ENCODE measurements around the gene LARP4B.

Gene LARP4B

DNA sequence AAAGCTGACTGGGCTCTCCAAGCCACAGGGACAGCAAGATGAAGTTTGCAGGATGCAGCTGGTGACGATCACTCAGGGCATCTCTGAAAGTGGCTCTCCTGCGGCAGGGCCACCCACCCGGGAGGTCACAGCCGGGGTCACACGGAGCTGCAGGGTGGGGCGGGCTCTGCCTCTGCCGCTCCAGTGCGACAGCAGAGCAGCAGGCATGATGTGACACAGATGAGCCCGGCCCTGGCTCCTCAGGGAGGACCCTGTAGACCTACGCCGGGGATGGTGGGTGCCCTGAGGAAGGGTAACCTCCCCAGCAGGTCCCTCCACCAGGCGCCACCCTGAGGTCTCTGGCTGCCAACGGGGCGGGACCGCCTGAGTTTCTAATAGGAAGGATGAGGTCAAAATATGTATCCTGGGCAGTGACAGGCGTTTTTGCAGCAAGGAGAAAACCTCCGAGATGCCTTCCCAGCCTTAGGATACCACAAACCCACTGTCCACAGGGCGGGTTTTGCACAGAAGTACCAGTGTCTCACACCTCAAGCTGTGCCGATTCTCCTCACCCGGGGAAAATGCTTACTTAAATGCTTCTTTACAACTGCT is 127.2 kb downstream of the LARP4B start:
- H3K27ac ChIP-seq (ENCODE audit: low read length), result no peak overlapping the region
- H3K9me3 ChIP-seq (ENCODE audit: control insufficient read depth, insufficient read depth, low read length), result no peaks in the 10 kb centered on the region
- H3K4me3 ChIP-seq (ENCODE audit: low read length), result no peak overlapping the region
- H3K4me1 ChIP-seq (ENCODE audit: control insufficient read depth, insufficient read depth, low read length), result no peaks in the 10 kb centered on the region
- H3K36me3 ChIP-seq (ENCODE audit: control insufficient read depth, insufficient read depth, low read length), result peaks cover 6% of the 10 kb centered on the region; the same call in 1 of the 2 replicates
- DNase-seq (ENCODE audit: low read depth, low spot score), result no peak
- no CpG with 5 or more reads among the region's 20 CpGs for WGBS (ENCODE audit: insufficient coverage, insufficient read length)
- no peaks in the 10 kb centered on the region for H3K27me3 ChIP-seq (ENCODE audit: control insufficient read depth, insufficient read depth, low read length)

DNA sequence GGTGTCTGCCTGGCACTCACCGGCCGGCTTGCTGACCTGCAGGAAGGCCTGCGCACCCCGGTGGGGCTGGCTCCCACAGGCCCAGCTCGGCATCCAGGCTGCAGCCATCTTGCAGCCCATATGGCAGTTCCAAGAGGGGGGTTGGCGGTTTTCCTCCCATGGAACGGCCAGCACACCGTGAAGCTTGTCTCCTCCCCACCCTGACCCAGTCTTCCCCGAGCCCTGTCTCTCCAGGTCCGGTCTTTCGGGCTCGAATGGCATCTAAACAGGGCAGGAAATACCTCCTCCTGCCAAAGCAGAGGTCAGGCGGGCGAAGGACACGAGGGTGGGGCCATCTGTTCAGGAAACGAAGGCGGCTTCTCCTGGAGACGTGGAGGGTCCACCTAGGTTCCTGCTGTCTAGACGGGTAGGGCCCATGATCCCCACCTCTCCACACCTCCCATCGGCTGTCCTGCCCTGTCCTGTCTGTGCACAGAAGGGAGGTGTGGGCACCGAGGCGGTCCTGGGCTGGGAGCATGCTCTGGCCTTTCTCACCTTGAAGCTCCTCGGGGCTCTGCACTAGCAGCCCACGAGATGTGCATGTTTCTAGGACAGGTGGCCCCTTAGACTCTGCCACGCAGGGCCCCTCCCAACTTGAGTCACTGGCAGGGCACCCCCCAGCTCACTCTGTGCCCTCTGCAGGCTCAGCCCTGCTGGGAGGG is 128.3 kb downstream of the LARP4B start:
- Histone ChIP-seq H3K27me3 (ENCODE audit: control insufficient read depth, insufficient read depth, low read length) (no peaks in the 10 kb centered on the region), H3K36me3 (ENCODE audit: control insufficient read depth, insufficient read depth, low read length) (peaks cover 6% of the 10 kb centered on the region; the same call in 1 of the 2 replicates), H3K4me1 (ENCODE audit: control insufficient read depth, insufficient read depth, low read length) (no peaks in the 10 kb centered on the region), H3K27ac (ENCODE audit: low read length) (no peak overlapping the region), H3K4me3 (ENCODE audit: low read length) (no peak overlapping the region), H3K9me3 (ENCODE audit: control insufficient read depth, insufficient read depth, low read length) (no peaks in the 10 kb centered on the region)
- DNase-seq (ENCODE audit: low read depth, low spot score), result no peak
- no CpG with 5 or more reads among the region's 25 CpGs for WGBS (ENCODE audit: insufficient coverage, insufficient read length)

GRCh38 chr10:802506-802905 is 129.0 kb downstream of the LARP4B start:
- H3K9me3 ChIP-seq (ENCODE audit: control insufficient read depth, insufficient read depth, low read length), result no peaks in the 10 kb centered on the region
- no CpG with 5 or more reads among the region's 9 CpGs for WGBS (ENCODE audit: insufficient coverage, insufficient read length)
- DNase-seq (ENCODE audit: low read depth, low spot score), result no peak
- no peak overlapping the region for H3K27ac ChIP-seq (ENCODE audit: low read length)
- no peaks in the 10 kb centered on the region for H3K4me1 ChIP-seq (ENCODE audit: control insufficient read depth, insufficient read depth, low read length)
- no peaks in the 10 kb centered on the region; the same call in 1 of the 2 replicates for H3K36me3 ChIP-seq (ENCODE audit: control insufficient read depth, insufficient read depth, low read length)
- no peak overlapping the region for H3K4me3 ChIP-seq (ENCODE audit: low read length)
- H3K27me3 ChIP-seq (ENCODE audit: control insufficient read depth, insufficient read depth, low read length), result no peaks in the 10 kb centered on the region

DNA sequence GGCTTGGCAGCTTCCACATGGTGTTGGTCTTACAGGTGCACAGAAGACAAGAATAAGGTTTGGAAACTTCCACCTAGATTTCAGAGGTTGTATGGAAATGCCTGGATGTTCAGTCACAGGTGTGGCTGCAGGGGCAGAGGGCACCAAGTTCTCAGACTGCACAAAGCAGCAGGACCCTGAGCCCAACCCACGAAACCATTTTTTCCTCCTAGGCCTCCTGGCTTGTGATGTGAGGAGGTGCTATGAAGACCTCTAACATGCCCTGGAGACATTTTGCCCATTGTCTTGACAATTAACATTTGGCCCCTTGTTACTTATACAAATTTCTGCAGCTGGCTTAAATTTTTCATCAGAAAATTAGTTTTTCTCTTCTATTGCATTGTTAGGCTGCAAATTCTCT is 134.3 kb downstream of the LARP4B start:
- no peaks in the 10 kb centered on the region for H3K36me3 ChIP-seq (ENCODE audit: control insufficient read depth, insufficient read depth, low read length)
- DNase-seq (ENCODE audit: low read depth, low spot score), result no peak
- peaks cover 5% of the 10 kb centered on the region for H3K9me3 ChIP-seq (ENCODE audit: control insufficient read depth, insufficient read depth, low read length)
- WGBS (ENCODE audit: insufficient coverage, insufficient read length), result no CpG with 5 or more reads among the region's 1 CpG
- no peak overlapping the region for H3K27ac ChIP-seq (ENCODE audit: low read length)
- no peaks in the 10 kb centered on the region for H3K4me1 ChIP-seq (ENCODE audit: control insufficient read depth, insufficient read depth, low read length)
- no peaks in the 10 kb centered on the region for H3K27me3 ChIP-seq (ENCODE audit: control insufficient read depth, insufficient read depth, low read length)
- no peak overlapping the region for H3K4me3 ChIP-seq (ENCODE audit: low read length)

GRCh38 chr10:796233-796632 is 135.3 kb downstream of the LARP4B start:
- no peak for DNase-seq (ENCODE audit: low read depth, low spot score)

DNA sequence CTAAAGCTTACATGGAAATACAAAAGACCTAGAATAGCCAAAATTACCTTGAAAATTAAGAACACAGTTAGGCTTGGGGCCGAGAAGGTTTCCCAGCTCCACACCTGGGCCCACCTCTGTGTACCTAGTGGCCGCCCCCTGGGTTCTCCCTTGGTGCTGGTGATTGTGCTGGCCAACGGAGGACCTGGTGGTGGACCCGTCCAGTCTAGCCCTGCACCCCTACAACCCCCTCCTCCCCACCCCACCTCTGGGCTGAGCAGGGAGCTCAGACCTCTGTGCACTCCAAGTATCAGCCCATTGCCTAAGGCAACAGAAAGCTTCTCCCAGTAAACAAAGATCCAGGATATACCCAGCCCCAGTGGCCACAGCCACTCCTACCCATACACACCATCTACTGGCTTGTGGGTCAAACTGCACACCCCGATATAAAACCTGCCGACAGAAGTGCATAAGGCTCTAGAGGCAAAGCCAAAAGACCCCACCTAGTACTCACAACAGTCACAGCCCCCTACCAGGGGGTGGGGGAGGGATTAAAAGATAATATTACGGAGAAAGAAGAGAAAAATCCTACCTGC is 137.0 kb downstream of the LARP4B start:
- Histone ChIP-seq H3K27ac (ENCODE audit: low read length) (no peak overlapping the region), H3K9me3 (ENCODE audit: control insufficient read depth, insufficient read depth, low read length) (peaks cover 5% of the 10 kb centered on the region), H3K4me1 (ENCODE audit: control insufficient read depth, insufficient read depth, low read length) (no peaks in the 10 kb centered on the region), H3K27me3 (ENCODE audit: control insufficient read depth, insufficient read depth, low read length) (no peaks in the 10 kb centered on the region), H3K4me3 (ENCODE audit: low read length) (no peak overlapping the region), H3K36me3 (ENCODE audit: control insufficient read depth, insufficient read depth, low read length) (no peaks in the 10 kb centered on the region)
- no CpG with 5 or more reads among the region's 7 CpGs for WGBS (ENCODE audit: insufficient coverage, insufficient read length)
- DNase-seq (ENCODE audit: low read depth, low spot score), result no peak

More at GRCh38 chr10:796233-796632, 135.3 kb downstream of the LARP4B start:
- no peak overlapping the region for H3K27ac ChIP-seq (ENCODE audit: low read length)
- no CpG with 5 or more reads among the region's 4 CpGs for WGBS (ENCODE audit: insufficient coverage, insufficient read length)
- H3K27me3 ChIP-seq (ENCODE audit: control insufficient read depth, insufficient read depth, low read length), result no peaks in the 10 kb centered on the region
- no peaks in the 10 kb centered on the region for H3K36me3 ChIP-seq (ENCODE audit: control insufficient read depth, insufficient read depth, low read length)
- no peak overlapping the region for H3K4me3 ChIP-seq (ENCODE audit: low read length)
- H3K4me1 ChIP-seq (ENCODE audit: control insufficient read depth, insufficient read depth, low read length), result no peaks in the 10 kb centered on the region
- H3K9me3 ChIP-seq (ENCODE audit: control insufficient read depth, insufficient read depth, low read length), result peaks cover 5% of the 10 kb centered on the region

GRCh38 chr10:792792-793100 is 138.8 kb downstream of the LARP4B start:
- WGBS (ENCODE audit: insufficient coverage, insufficient read length), result no CpG with 5 or more reads among the region's 3 CpGs
- Histone ChIP-seq H3K4me3 (ENCODE audit: low read length) (no peak overlapping the region), H3K27me3 (ENCODE audit: control insufficient read depth, insufficient read depth, low read length) (no peaks in the 10 kb centered on the region), H3K4me1 (ENCODE audit: control insufficient read depth, insufficient read depth, low read length) (no peaks in the 10 kb centered on the region), H3K9me3 (ENCODE audit: control insufficient read depth, insufficient read depth, low read length) (peaks cover 5% of the 10 kb centered on the region), H3K27ac (ENCODE audit: low read length) (no peak overlapping the region), H3K36me3 (ENCODE audit: control insufficient read depth, insufficient read depth, low read length) (no peaks in the 10 kb centered on the region)
- DNase-seq (ENCODE audit: low read depth, low spot score), result no peak

- no CpG with 5 or more reads among the region's 16 CpGs for WGBS (ENCODE audit: insufficient coverage, insufficient read length)
- Histone ChIP-seq H3K4me3 (ENCODE audit: low read length) (no peak overlapping the region), H3K27ac (ENCODE audit: low read length) (no peak overlapping the region), H3K4me1 (ENCODE audit: control insufficient read depth, insufficient read depth, low read length) (no peaks in the 10 kb centered on the region), H3K36me3 (ENCODE audit: control insufficient read depth, insufficient read depth, low read length) (no peaks in the 10 kb centered on the region), H3K9me3 (ENCODE audit: control insufficient read depth, insufficient read depth, low read length) (peaks cover 5% of the 10 kb centered on the region), H3K27me3 (ENCODE audit: control insufficient read depth, insufficient read depth, low read length) (no peaks in the 10 kb centered on the region)
- DNase-seq (ENCODE audit: low read depth, low spot score), result no peak
These were observed 139.3 kb downstream of the LARP4B start for GRCh38 chr10:792083-792791.

GRCh38 chr10:791639-792038 is 139.9 kb downstream of the LARP4B start:
- Histone ChIP-seq H3K9me3 (ENCODE audit: control insufficient read depth, insufficient read depth, low read length) (no peaks in the 10 kb centered on the region), H3K27me3 (ENCODE audit: control insufficient read depth, insufficient read depth, low read length) (no peaks in the 10 kb centered on the region), H3K27ac (ENCODE audit: low read length) (no peak overlapping the region), H3K36me3 (ENCODE audit: control insufficient read depth, insufficient read depth, low read length) (no peaks in the 10 kb centered on the region), H3K4me3 (ENCODE audit: low read length) (no peak overlapping the region), H3K4me1 (ENCODE audit: control insufficient read depth, insufficient read depth, low read length) (no peaks in the 10 kb centered on the region)
- no CpG with 5 or more reads among the region's 7 CpGs for WGBS (ENCODE audit: insufficient coverage, insufficient read length)
- DNase-seq (ENCODE audit: low read depth, low spot score), result no peak

GRCh38 chr10:790821-791551 is 140.5 kb downstream of the LARP4B start:
- no CpG with 5 or more reads among the region's 25 CpGs for WGBS (ENCODE audit: insufficient coverage, insufficient read length)
- DNase-seq (ENCODE audit: low read depth, low spot score), result no peak
- H3K9me3 ChIP-seq (ENCODE audit: control insufficient read depth, insufficient read depth, low read length), result no peaks in the 10 kb centered on the region
- no peaks in the 10 kb centered on the region for H3K4me1 ChIP-seq (ENCODE audit: control insufficient read depth, insufficient read depth, low read length)
- no peak overlapping the region for H3K27ac ChIP-seq (ENCODE audit: low read length)
- H3K36me3 ChIP-seq (ENCODE audit: control insufficient read depth, insufficient read depth, low read length), result no peaks in the 10 kb centered on the region
- no peak overlapping the region for H3K4me3 ChIP-seq (ENCODE audit: low read length)
- no peaks in the 10 kb centered on the region for H3K27me3 ChIP-seq (ENCODE audit: control insufficient read depth, insufficient read depth, low read length)
